K562 (cell line): ENCODE measurements around the gene HECA. TPM values are rescaled to one million over a fixed set of nuclear protein-coding genes. Genes with fewer than 3 reads are reported as not detected.
A peak's percentile ranks its signal among the peaks of the same experiment; 100 is the strongest.

Experiments used
- CBFA2T3 ChIP-seq: fragments of 450-650 bp; IDR thresholded peaks from 2 replicates; pipeline ENCODE4 v1.6.1; 2017
- EZH2 ChIP-seq: IDR thresholded peaks from 2 replicates; pipeline ENCODE4 v1.6.1; 2012; ENCODE audit warnings: low read depth, mild to moderate bottlenecking, inconsistent platforms, low read length, borderline replicate concordance
- FOS ChIP-seq: IDR thresholded peaks from 3 replicates; pipeline ENCODE4 v1.6.1; 2011; ENCODE audit not compliant: insufficient read length; ENCODE audit errors: extremely low read depth
- GATA2 ChIP-seq: sonication (generic); formaldehyde crosslinking; IDR thresholded peaks from 2 replicates; pipeline ENCODE4 v1.4.0; 2020; ENCODE audit warnings: mild to moderate bottlenecking, missing genetic modification reagents
- KAT8 ChIP-seq: fragments of 450-650 bp; IDR thresholded peaks from 2 replicates; pipeline ENCODE4 v1.6.1; 2016; ENCODE audit warnings: low read depth, mild to moderate bottlenecking
- L3MBTL2 ChIP-seq: fragments of 450-650 bp; IDR thresholded peaks from 2 replicates; pipeline ENCODE4 v1.6.1; 2016; ENCODE audit warnings: mild to moderate bottlenecking, moderate library complexity
- MTA2 ChIP-seq: fragments of 450-650 bp; IDR thresholded peaks from 2 replicates; pipeline ENCODE4 v1.6.1; 2016; ENCODE audit warnings: low read depth
- NCOA1 ChIP-seq: fragments of 450-650 bp; IDR thresholded peaks from 2 replicates; pipeline ENCODE4 v1.6.1; 2016; ENCODE audit warnings: low read depth
- RAD21 ChIP-seq, 2 experiments: fragments of 250-450 bp in 1 of 2; fragments of 450-650 bp in 1 of 2; sonication (Bioruptor Pico) in 1 of 2; formaldehyde crosslinking in 1 of 2; IDR thresholded peaks in 1 of 2; conservative IDR thresholded peaks in 1 of 2; 2 replicates each; pipeline versions ENCODE4 v1.4.0 to v1.8.0; 2020 to 2022; ENCODE audit warnings: mild to moderate bottlenecking in 2 of 2, moderate library complexity in 1 of 2
- SETDB1 ChIP-seq: IDR thresholded peaks from one replicate; pipeline ENCODE4 v1.6.1; 2012; ENCODE audit warnings: low read length, control low read depth, inconsistent platforms
- SMAD4 ChIP-seq: fragments of 250-450 bp; sonication (Bioruptor Pico); conservative IDR thresholded peaks from 2 replicates; pipeline ENCODE4 v1.8.0; 2021; ENCODE audit warnings: inconsistent platforms, mild to moderate bottlenecking, moderate library complexity
- SMARCB1 ChIP-seq: IDR thresholded peaks from 2 replicates; pipeline ENCODE4 v1.6.1; 2011; ENCODE audit warnings: improper control_type of control experiment, low read depth; ENCODE audit not compliant: insufficient read length
- SRF ChIP-seq, 2 experiments: fragments of 250-450, 450-650 bp in 1 of 2; sonication (Bioruptor Pico) in 1 of 2; sonication (generic) in 1 of 2; formaldehyde crosslinking; IDR thresholded peaks; 2 replicates each; pipeline versions ENCODE4 v1.5.0 to v1.5.1; 2020 to 2022; ENCODE audit warnings: mild to moderate bottlenecking in 1 of 2, missing genetic modification reagents in 1 of 2
- THRAP3 ChIP-seq: fragments of 450-650 bp; IDR thresholded peaks from 2 replicates; pipeline ENCODE4 v1.6.1; 2016; ENCODE audit warnings: mild to moderate bottlenecking, inconsistent platforms, borderline replicate concordance
- WHSC1 ChIP-seq: IDR thresholded peaks from one replicate; pipeline ENCODE4 v1.6.1; 2012; ENCODE audit warnings: low read length, control low read depth, inconsistent platforms
- ZNF408 ChIP-seq: fragments of 250-450 bp; sonication (Bioruptor Pico); IDR thresholded peaks from 2 replicates; pipeline ENCODE4 v1.4.0; 2020; ENCODE audit warnings: low read depth, mild to moderate bottlenecking, moderate library complexity
- ZNF41 ChIP-seq: fragments of 250-450 bp; sonication (Bioruptor Pico); conservative IDR thresholded peaks from 2 replicates; pipeline ENCODE4 v1.4.0; 2020; ENCODE audit warnings: mild to moderate bottlenecking
- ZNF445 ChIP-seq: fragments of 250-450 bp; sonication (Bioruptor Pico); IDR thresholded peaks from 2 replicates; pipeline ENCODE4 v1.4.0; 2020; ENCODE audit warnings: low read depth, mild to moderate bottlenecking, moderate library complexity
- ZNF583 ChIP-seq: fragments of 250-450 bp; sonication (Bioruptor Pico); IDR thresholded peaks from 2 replicates; pipeline ENCODE4 v1.4.0; 2020
- ZZZ3 ChIP-seq: fragments of 450-650 bp; IDR thresholded peaks from 2 replicates; pipeline ENCODE4 v1.6.1; 2016; ENCODE audit warnings: antibody characterized with exemption, mild to moderate bottlenecking, moderate library complexity
- polyA plus RNA-seq, 8 experiments: library from polyadenylated mRNA; depleted of rRNA in 4 of 8; stranded (reverse) in 5 of 8; unstranded in 3 of 8; fragments of >200 nt; fragmentation: Nextera tagmentation in 2 of 8; fragmentation: Illumina TruSeq in 1 of 8; extraction: Ambion mirVana in 2 of 8; extraction: Trizol in 1 of 8; gene quantifications; 2 replicates each; pipeline versions ENCODE4 v1.2.1 to v1.2.3, GENCODE V29; 2011 to 2014; ENCODE audit warnings: inconsistent platforms in 1 of 8, missing spikeins in 1 of 8
- total RNA-seq, 7 experiments: library from RNA; depleted of rRNA in 6 of 7; stranded (reverse); fragments of >200 nt in 6 of 7; fragmentation: Illumina TruSeq in 2 of 7; extraction: Trizol in 2 of 7; gene quantifications; 2 replicates each; pipeline versions ENCODE4 v1.2.1 to v1.2.3, GENCODE V29; 2011 to 2021; ENCODE audit warnings: low replicate concordance in 1 of 7
- TF ChIP-seq, protein P1 (sequence below): sonication (generic); formaldehyde crosslinking; IDR thresholded peaks from 2 replicates; pipeline ENCODE4 v1.8.0; 2022; ENCODE audit warnings: mild to moderate bottlenecking, low read depth, missing genetic modification reagents
- TF ChIP-seq, protein P2 (sequence below): fragments of 450-650 bp; formaldehyde crosslinking; conservative IDR thresholded peaks from 2 replicates; pipeline ENCODE4 v1.4.0; 2022; ENCODE audit warnings: mild to moderate bottlenecking, missing genetic modification characterization
- TF ChIP-seq, protein P3 (sequence below): fragments of 450-650 bp; conservative IDR thresholded peaks from 2 replicates; pipeline ENCODE4 v1.6.1; 2016; ENCODE audit warnings: missing genetic modification characterization, low read depth, mild to moderate bottlenecking, control low read depth, missing compliant biosample characterization
- TF ChIP-seq, protein P4 (sequence below): fragments of 450-650 bp; formaldehyde crosslinking; IDR thresholded peaks from 2 replicates; pipeline ENCODE4 v1.4.0; 2022; ENCODE audit warnings: missing genetic modification characterization
- TF ChIP-seq, protein P5 (sequence below): fragments of 200-800 bp; sonication (Bioruptor generic); IDR thresholded peaks from 2 replicates; pipeline ENCODE4 v1.6.1; 2017; ENCODE audit warnings: missing genetic modification characterization, missing compliant biosample characterization

HECA gene
- total and polyA plus RNA-seq, 9 of the 15 experiments (the other 6 are each of a cell fraction or from before 2014, with no cell fraction given): 0.31 to 2.3 (median 1.1) TPM

DNA sequence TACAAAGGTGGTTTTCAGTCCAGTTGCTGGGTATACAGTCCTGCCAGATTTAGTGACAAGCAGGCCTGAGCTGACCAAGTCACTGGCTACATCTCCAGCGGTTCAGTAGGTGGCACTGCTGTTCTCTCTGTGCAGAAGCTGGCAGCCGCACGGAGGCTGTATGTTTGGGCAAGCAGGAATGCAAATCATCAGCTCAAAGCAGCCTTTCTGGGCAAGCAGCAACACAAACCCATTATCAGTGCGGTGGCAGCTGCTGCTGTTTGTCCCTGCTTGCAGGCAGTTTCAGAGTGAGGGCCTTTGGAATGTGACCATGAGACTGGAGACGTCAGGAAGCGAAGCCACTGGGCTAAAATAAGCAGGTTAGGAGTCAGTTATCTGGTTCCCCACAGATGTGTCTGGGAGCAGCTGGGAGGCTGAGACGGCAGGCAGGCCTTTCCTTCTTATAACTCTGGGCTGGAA lies 84.4 kb downstream of the HECA start (continued):
- TF ChIP-seq, protein P1, sequence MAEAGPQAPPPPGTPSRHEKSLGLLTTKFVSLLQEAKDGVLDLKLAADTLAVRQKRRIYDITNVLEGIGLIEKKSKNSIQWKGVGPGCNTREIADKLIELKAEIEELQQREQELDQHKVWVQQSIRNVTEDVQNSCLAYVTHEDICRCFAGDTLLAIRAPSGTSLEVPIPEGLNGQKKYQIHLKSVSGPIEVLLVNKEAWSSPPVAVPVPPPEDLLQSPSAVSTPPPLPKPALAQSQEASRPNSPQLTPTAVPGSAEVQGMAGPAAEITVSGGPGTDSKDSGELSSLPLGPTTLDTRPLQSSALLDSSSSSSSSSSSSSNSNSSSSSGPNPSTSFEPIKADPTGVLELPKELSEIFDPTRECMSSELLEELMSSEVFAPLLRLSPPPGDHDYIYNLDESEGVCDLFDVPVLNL (CRISPR knock-in tag): no peak
- peak; percentile 87 for TF ChIP-seq CBFA2T3
- peak; percentile 81 to 87 for TF ChIP-seq RAD21 (CRISPR knock-in tag; conservative IDR thresholded peaks at IDR 0.05 in 1 of 2, IDR thresholded peaks at IDR 0.05 in 1 of 2)
- no peak for TF ChIP-seq ZNF445 (CRISPR knock-in tag)
- TF ChIP-seq SMARCB1: no peak
- no peak for TF ChIP-seq WHSC1
- no peak for TF ChIP-seq ZNF583 (CRISPR knock-in tag)
- TF ChIP-seq, protein P2, sequence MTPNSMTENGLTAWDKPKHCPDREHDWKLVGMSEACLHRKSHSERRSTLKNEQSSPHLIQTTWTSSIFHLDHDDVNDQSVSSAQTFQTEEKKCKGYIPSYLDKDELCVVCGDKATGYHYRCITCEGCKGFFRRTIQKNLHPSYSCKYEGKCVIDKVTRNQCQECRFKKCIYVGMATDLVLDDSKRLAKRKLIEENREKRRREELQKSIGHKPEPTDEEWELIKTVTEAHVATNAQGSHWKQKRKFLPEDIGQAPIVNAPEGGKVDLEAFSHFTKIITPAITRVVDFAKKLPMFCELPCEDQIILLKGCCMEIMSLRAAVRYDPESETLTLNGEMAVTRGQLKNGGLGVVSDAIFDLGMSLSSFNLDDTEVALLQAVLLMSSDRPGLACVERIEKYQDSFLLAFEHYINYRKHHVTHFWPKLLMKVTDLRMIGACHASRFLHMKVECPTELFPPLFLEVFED (CRISPR knock-in tag): no peak
- no peak for TF ChIP-seq SETDB1
- TF ChIP-seq, protein P3, sequence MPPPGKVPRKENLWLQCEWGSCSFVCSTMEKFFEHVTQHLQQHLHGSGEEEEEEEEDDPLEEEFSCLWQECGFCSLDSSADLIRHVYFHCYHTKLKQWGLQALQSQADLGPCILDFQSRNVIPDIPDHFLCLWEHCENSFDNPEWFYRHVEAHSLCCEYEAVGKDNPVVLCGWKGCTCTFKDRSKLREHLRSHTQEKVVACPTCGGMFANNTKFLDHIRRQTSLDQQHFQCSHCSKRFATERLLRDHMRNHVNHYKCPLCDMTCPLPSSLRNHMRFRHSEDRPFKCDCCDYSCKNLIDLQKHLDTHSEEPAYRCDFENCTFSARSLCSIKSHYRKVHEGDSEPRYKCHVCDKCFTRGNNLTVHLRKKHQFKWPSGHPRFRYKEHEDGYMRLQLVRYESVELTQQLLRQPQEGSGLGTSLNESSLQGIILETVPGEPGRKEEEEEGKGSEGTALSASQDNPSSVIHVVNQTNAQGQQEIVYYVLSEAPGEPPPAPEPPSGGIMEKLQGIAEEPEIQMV: no peak
- TF ChIP-seq ZNF41 (CRISPR knock-in tag): no peak
- no peak for TF ChIP-seq FOS
- TF ChIP-seq, protein P4, sequence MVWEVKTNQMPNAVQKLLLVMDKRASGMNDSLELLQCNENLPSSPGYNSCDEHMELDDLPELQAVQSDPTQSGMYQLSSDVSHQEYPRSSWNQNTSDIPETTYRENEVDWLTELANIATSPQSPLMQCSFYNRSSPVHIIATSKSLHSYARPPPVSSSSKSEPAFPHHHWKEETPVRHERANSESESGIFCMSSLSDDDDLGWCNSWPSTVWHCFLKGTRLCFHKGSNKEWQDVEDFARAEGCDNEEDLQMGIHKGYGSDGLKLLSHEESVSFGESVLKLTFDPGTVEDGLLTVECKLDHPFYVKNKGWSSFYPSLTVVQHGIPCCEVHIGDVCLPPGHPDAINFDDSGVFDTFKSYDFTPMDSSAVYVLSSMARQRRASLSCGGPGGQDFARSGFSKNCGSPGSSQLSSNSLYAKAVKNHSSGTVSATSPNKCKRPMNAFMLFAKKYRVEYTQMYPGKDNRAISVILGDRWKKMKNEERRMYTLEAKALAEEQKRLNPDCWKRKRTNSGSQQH: no peak
- TF ChIP-seq ZNF408 (CRISPR knock-in tag): no peak
- TF ChIP-seq SMAD4 (CRISPR knock-in tag): peak; percentile 89
- TF ChIP-seq THRAP3: no peak
- peak; percentile 79 for TF ChIP-seq GATA2 (CRISPR knock-in tag)
- no peak for TF ChIP-seq L3MBTL2
- TF ChIP-seq, protein P5, sequence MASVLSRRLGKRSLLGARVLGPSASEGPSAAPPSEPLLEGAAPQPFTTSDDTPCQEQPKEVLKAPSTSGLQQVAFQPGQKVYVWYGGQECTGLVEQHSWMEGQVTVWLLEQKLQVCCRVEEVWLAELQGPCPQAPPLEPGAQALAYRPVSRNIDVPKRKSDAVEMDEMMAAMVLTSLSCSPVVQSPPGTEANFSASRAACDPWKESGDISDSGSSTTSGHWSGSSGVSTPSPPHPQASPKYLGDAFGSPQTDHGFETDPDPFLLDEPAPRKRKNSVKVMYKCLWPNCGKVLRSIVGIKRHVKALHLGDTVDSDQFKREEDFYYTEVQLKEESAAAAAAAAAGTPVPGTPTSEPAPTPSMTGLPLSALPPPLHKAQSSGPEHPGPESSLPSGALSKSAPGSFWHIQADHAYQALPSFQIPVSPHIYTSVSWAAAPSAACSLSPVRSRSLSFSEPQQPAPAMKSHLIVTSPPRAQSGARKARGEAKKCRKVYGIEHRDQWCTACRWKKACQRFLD (CRISPR knock-in tag): peak; percentile 51
- TF ChIP-seq NCOA1: no peak
- TF ChIP-seq SRF (CRISPR knock-in tag; IDR thresholded peaks at IDR 0.05): no peak
- no peak for TF ChIP-seq KAT8
- no peak for TF ChIP-seq EZH2
- peak; percentile 58 for TF ChIP-seq MTA2
- no peak for TF ChIP-seq ZZZ3
